Liver (tissue), 2 donors: Measurements from ENCODE around the gene TCEANC.

Experiments
- TF ChIP-seq, protein P1 (sequence below): fragments of 150-350 bp; IDR thresholded peaks from 2 replicates; pipeline ENCODE4 v1.5.1; 2017; ENCODE audit warnings: improper control_type of control experiment, low read depth, low read length; ENCODE audit not compliant: missing input control
- TF ChIP-seq, protein P2 (sequence below): IDR thresholded peaks from 2 replicates; pipeline ENCODE4 v1.6.1; 2016; ENCODE audit warnings: antibody characterized with exemption, mild to moderate bottlenecking
- donor health status: healthy.

DNA sequence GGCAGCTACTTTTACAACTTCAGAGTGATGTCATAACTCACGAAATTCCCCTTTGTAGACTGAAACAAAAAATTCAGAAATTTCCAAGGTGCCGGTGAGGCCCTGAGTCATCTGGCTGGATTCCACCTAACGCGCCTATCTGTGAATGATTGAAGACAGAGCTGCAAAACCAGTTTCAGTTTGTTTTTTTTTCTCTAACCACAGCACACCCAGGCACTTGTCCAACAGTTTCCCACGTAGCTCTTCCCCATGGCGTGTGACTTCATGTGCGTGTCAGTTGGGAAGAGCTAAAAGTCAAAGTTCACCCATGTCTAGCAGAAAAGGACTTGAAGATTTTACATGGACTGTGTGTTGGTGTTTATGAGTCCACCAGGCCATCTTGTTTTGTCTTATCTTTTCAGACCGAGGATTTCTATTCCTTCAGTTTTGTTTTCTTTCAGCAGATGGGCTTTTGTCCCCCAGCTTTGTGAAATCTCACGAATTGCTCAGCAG, 16.4 kb downstream of the TCEANC start:
- TF ChIP-seq, protein P1, sequence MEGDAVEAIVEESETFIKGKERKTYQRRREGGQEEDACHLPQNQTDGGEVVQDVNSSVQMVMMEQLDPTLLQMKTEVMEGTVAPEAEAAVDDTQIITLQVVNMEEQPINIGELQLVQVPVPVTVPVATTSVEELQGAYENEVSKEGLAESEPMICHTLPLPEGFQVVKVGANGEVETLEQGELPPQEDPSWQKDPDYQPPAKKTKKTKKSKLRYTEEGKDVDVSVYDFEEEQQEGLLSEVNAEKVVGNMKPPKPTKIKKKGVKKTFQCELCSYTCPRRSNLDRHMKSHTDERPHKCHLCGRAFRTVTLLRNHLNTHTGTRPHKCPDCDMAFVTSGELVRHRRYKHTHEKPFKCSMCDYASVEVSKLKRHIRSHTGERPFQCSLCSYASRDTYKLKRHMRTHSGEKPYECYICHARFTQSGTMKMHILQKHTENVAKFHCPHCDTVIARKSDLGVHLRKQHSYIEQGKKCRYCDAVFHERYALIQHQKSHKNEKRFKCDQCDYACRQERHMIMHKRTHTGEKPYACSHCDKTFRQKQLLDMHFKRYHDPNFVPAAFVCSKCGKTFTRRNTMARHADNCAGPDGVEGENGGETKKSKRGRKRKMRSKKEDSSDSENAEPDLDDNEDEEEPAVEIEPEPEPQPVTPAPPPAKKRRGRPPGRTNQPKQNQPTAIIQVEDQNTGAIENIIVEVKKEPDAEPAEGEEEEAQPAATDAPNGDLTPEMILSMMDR, result no peak
- TF ChIP-seq, protein P2, sequence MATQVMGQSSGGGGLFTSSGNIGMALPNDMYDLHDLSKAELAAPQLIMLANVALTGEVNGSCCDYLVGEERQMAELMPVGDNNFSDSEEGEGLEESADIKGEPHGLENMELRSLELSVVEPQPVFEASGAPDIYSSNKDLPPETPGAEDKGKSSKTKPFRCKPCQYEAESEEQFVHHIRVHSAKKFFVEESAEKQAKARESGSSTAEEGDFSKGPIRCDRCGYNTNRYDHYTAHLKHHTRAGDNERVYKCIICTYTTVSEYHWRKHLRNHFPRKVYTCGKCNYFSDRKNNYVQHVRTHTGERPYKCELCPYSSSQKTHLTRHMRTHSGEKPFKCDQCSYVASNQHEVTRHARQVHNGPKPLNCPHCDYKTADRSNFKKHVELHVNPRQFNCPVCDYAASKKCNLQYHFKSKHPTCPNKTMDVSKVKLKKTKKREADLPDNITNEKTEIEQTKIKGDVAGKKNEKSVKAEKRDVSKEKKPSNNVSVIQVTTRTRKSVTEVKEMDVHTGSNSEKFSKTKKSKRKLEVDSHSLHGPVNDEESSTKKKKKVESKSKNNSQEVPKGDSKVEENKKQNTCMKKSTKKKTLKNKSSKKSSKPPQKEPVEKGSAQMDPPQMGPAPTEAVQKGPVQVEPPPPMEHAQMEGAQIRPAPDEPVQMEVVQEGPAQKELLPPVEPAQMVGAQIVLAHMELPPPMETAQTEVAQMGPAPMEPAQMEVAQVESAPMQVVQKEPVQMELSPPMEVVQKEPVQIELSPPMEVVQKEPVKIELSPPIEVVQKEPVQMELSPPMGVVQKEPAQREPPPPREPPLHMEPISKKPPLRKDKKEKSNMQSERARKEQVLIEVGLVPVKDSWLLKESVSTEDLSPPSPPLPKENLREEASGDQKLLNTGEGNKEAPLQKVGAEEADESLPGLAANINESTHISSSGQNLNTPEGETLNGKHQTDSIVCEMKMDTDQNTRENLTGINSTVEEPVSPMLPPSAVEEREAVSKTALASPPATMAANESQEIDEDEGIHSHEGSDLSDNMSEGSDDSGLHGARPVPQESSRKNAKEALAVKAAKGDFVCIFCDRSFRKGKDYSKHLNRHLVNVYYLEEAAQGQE, result peak; percentile 46
